Measurements from ENCODE around the gene AK4. TPM values are rescaled to one million over a fixed set of nuclear protein-coding genes. Genes with fewer than 3 reads are reported as not detected.

AK4 gene
- total RNA-seq, 4 donors from 2014 or later, result 39.9 to 83.2 (median 49.0) TPM

GRCh38 chr1:65255035-65255655 lies 107.1 kb downstream of the AK4 start:
- no peak for TF ChIP-seq POLR2A (IDR thresholded peaks at IDR 0.05)
- no peak for TF ChIP-seq CTCF (IDR thresholded peaks at IDR 0.05)
- 19 to 21% methylated on average over 23 of the region's 23 CpGs for WGBS, 2 donors
- intact Hi-C loops (cut with DNase I; ENCODE audit: low total_unique reads), result no loop called here
- DNase-seq (ENCODE audit: low spot score in 2 of 2), result no peak
- H3K4me3 ChIP-seq (ENCODE audit: low read depth, poor library complexity, severe bottlenecking), result peak overlapping the region; percentile 74

GRCh38 chr1:65255656-65256050 lies 107.7 kb downstream of the AK4 start:
- 82 to 86% methylated on average over 9 of the region's 9 CpGs for WGBS, 2 donors
- intact Hi-C loops (cut with DNase I; ENCODE audit: low total_unique reads), result no loop called here
- no peak overlapping the region for H3K4me3 ChIP-seq (ENCODE audit: low read depth, poor library complexity, severe bottlenecking)
- TF ChIP-seq POLR2A (IDR thresholded peaks at IDR 0.05), result no peak
- TF ChIP-seq CTCF (IDR thresholded peaks at IDR 0.05), result no peak
- no peak for DNase-seq (ENCODE audit: low spot score in 2 of 2)

GRCh38 chr1:65256860-65257708 lies 109.1 kb downstream of the AK4 start:
- TF ChIP-seq POLR2A (IDR thresholded peaks at IDR 0.05), result no peak
- TF ChIP-seq CTCF (IDR thresholded peaks at IDR 0.05), result no peak
- H3K4me3 ChIP-seq (ENCODE audit: low read depth, poor library complexity, severe bottlenecking), result no peak overlapping the region
- intact Hi-C loops (cut with DNase I; ENCODE audit: low total_unique reads), result no loop called here
- DNase-seq (ENCODE audit: low spot score in 2 of 2), result no peak
- WGBS, 2 donors, result 57 to 62% methylated on average over 7 of the region's 7 CpGs

GRCh38 chr1:65258106-65258505 lies 110.1 kb downstream of the AK4 start:
- TF ChIP-seq CTCF (IDR thresholded peaks at IDR 0.05) (no peak), POLR2A (IDR thresholded peaks at IDR 0.05) (no peak)
- intact Hi-C loops (cut with DNase I; ENCODE audit: low total_unique reads), result no loop called here
- no peak overlapping the region for H3K4me3 ChIP-seq (ENCODE audit: low read depth, poor library complexity, severe bottlenecking)
- DNase-seq (ENCODE audit: low spot score in 2 of 2), result no peak

GRCh38 chr1:65259816-65260215 lies 111.8 kb downstream of the AK4 start:
- intact Hi-C loops (cut with DNase I; ENCODE audit: low total_unique reads), result no loop called here
- WGBS, 2 donors, result 68 to 83% methylated on average over 3 of the region's 3 CpGs
- TF ChIP-seq CTCF (IDR thresholded peaks at IDR 0.05) (no peak), POLR2A (IDR thresholded peaks at IDR 0.05) (no peak)
- no peak for DNase-seq (ENCODE audit: low spot score in 2 of 2)
- no peak overlapping the region for H3K4me3 ChIP-seq (ENCODE audit: low read depth, poor library complexity, severe bottlenecking)

All from lower leg skin (tissue), 4 donors.